GM10248 (cell line): ENCODE data around the gene CUBN.

ENCODE experiments used
- CTCF ChIA-PET: fragments of 300-600 bp; sonication (Branson Sonifier 250); formaldehyde crosslinking; extraction: SDS; loops from one replicate; lab custom pipeline; 2021; ENCODE audit warnings: antibody characterized with exemption; lab: Yijun Ruan, JAX
- POLR2A ChIA-PET: fragments of 350-650 bp; sonication (Branson Sonifier 250); formaldehyde crosslinking; extraction: SDS; loops from one replicate; lab custom pipeline; 2020; ENCODE audit warnings: antibody characterized with exemption; lab: Yijun Ruan, JAX
- DNase-seq: peaks from one replicate; pipeline ENCODE4 v3.0.0; 2012; ENCODE audit errors: extremely low spot score
- CTCF ChIP-seq: IDR thresholded peaks from 2 replicates; pipeline ENCODE4 v1.5.1; 2012; ENCODE audit warnings: mild to moderate bottlenecking, low read depth; ENCODE audit errors: extremely low read depth, missing control alignments, control extremely low read depth

The CUBN gene

GRCh38 chr10:16933783-16934182 lies 195.8 kb downstream of the CUBN start:
- POLR2A ChIA-PET = no interaction called here
- CTCF ChIA-PET = no interaction called here
- no peak for TF ChIP-seq CTCF
- DNase-seq = no peak

- no peak for DNase-seq
- ChIA-PET POLR2A (no interaction called here), CTCF (no interaction called here)
- TF ChIP-seq CTCF = no peak
Observed at GRCh38 chr10:16931930-16932329, 197.7 kb downstream of the CUBN start.

- ChIA-PET POLR2A (no interaction called here), CTCF (no interaction called here)
- no peak for TF ChIP-seq CTCF
- no peak for DNase-seq
Observed at GRCh38 chr10:16930540-16930939, 199.1 kb downstream of the CUBN start.

DNA sequence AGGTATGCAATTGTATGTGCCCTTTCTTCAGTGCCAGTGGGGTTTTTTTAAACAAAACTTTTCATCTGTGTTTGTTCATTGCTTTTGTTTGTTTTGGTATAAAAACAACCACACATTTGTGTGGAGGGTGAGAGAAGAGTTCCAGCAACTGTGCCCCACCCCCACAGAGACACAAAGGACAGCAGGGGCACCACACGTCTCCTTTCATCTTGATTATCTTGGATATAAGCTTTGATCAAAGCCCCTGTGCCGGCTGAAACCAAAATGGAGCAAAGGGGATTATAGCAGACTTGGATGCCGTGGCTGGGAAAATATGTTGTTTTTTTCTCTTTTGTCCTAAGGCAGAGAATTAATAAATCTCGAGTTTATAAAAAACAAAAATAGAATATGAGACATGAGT lies 200.5 kb downstream of the CUBN start:
- no peak for TF ChIP-seq CTCF
- ChIA-PET CTCF (no interaction called here), POLR2A (no interaction called here)
- DNase-seq = no peak

DNA sequence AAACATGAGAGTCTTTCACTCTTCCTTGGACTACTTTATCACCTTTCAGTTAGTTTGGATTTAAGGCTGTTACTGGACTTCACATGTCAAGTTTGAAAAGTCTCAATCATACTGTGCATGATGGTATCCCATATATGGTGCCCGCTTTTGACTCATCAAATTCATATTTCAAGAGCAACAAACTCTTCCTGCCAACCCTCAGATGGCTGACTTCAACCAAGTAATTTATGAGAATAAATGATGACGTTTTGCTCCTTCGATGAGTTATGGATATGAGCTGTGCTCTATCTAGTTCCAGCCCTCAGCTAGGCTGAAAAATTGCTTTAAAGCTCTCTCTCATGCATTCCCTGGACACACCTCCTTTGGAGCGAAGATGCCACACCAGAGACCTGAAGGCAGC lies 202.1 kb downstream of the CUBN start:
- POLR2A ChIA-PET = no interaction called here

GRCh38 chr10:16923726-16924125 lies 205.9 kb downstream of the CUBN start:
- ChIA-PET CTCF (no interaction called here), POLR2A (no interaction called here)
- TF ChIP-seq CTCF = no peak
- DNase-seq = no peak

More for the DNA sequence above, 202.1 kb downstream of the CUBN start:
- TF ChIP-seq CTCF = no peak
- CTCF ChIA-PET = no interaction called here
- DNase-seq = no peak

- TF ChIP-seq CTCF = no peak
- CTCF ChIA-PET = no interaction called here
- DNase-seq = no peak
- POLR2A ChIA-PET = no interaction called here
Observed at GRCh38 chr10:16923309-16923708, 206.3 kb downstream of the CUBN start.
